ENCODE results near the gene C2CD2L. TPM values are rescaled to one million over a fixed set of nuclear protein-coding genes. Genes with fewer than 3 reads are reported as not detected.

Gene C2CD2L
- total and polyA plus RNA-seq, 2 of the 13 experiments (the other 11 are each of a cell fraction or from before 2014, with no cell fraction given) = 3.7 to 5.5 TPM

GRCh38 chr11:119121811-119122124 is 14.6 kb downstream of the C2CD2L start (continued):
- TF ChIP-seq, protein P1, sequence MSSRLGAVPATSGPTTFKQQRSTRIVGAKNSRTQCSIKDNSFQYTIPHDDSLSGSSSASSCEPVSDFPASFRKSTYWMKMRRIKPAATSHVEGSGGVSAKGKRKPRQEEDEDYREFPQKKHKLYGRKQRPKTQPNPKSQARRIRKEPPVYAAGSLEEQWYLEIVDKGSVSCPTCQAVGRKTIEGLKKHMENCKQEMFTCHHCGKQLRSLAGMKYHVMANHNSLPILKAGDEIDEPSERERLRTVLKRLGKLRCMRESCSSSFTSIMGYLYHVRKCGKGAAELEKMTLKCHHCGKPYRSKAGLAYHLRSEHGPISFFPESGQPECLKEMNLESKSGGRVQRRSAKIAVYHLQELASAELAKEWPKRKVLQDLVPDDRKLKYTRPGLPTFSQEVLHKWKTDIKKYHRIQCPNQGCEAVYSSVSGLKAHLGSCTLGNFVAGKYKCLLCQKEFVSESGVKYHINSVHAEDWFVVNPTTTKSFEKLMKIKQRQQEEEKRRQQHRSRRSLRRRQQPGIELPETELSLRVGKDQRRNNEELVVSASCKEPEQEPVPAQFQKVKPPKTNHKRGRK (CRISPR knock-in tag; IDR thresholded peaks at IDR 0.05) = no peak
- TF ChIP-seq ZNF234 (CRISPR knock-in tag; conservative IDR thresholded peaks at IDR 0.05) = no peak
- TF ChIP-seq ZNF841 (CRISPR knock-in tag; IDR thresholded peaks at IDR 0.05; ENCODE audit: borderline replicate concordance) = no peak
- no peak for TF ChIP-seq MTF2 (CRISPR knock-in tag; IDR thresholded peaks at IDR 0.05; ENCODE audit: borderline replicate concordance)
- TF ChIP-seq, protein P2, sequence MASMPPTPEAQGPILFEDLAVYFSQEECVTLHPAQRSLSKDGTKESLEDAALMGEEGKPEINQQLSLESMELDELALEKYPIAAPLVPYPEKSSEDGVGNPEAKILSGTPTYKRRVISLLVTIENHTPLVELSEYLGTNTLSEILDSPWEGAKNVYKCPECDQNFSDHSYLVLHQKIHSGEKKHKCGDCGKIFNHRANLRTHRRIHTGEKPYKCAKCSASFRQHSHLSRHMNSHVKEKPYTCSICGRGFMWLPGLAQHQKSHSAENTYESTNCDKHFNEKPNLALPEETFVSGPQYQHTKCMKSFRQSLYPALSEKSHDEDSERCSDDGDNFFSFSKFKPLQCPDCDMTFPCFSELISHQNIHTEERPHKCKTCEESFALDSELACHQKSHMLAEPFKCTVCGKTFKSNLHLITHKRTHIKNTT (CRISPR knock-in tag; IDR thresholded peaks at IDR 0.05) = no peak
- TF ChIP-seq, protein P3, sequence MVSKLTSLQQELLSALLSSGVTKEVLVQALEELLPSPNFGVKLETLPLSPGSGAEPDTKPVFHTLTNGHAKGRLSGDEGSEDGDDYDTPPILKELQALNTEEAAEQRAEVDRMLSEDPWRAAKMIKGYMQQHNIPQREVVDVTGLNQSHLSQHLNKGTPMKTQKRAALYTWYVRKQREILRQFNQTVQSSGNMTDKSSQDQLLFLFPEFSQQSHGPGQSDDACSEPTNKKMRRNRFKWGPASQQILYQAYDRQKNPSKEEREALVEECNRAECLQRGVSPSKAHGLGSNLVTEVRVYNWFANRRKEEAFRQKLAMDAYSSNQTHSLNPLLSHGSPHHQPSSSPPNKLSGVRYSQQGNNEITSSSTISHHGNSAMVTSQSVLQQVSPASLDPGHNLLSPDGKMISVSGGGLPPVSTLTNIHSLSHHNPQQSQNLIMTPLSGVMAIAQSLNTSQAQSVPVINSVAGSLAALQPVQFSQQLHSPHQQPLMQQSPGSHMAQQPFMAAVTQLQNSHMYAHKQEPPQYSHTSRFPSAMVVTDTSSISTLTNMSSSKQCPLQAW (CRISPR knock-in tag; IDR thresholded peaks at IDR 0.05) = no peak; the same call in 1 of the 2 replicates
- 0 out of 2 replicates have a peak, but pooled peaks have one; percentile 1 for TF ChIP-seq ZBED4 (CRISPR knock-in tag; IDR thresholded peaks at IDR 0.05; ENCODE audit: borderline replicate concordance)
- TF ChIP-seq ZFP36L1 (CRISPR knock-in tag; IDR thresholded peaks at IDR 0.05) = no peak
- no peak for TF ChIP-seq ZBTB46 (CRISPR knock-in tag; IDR thresholded peaks at IDR 0.05; ENCODE audit: borderline replicate concordance)
- no peak for TF ChIP-seq ZNF484 (CRISPR knock-in tag; IDR thresholded peaks at IDR 0.05; ENCODE audit: borderline replicate concordance, low read depth)
- no peak for TF ChIP-seq CBX1 (IDR thresholded peaks at IDR 0.05; ENCODE audit: low read depth)
- TF ChIP-seq ZNF850 (CRISPR knock-in tag; conservative IDR thresholded peaks at IDR 0.05) = no peak
- no peak for TF ChIP-seq ZNF574 (CRISPR knock-in tag; IDR thresholded peaks at IDR 0.05)
- TF ChIP-seq MAFK (conservative IDR thresholded peaks at IDR 0.05 in 1 of 2, IDR thresholded peaks at IDR 0.05 in 1 of 2; ENCODE audit: low read length in 2 of 2) = no peak
- no peak for TF ChIP-seq SNRNP70 (IDR thresholded peaks at IDR 0.05; ENCODE audit: low read depth, low read length)

Data from HepG2 (cell line).